Pancreas (tissue), 10 donors: ENCODE results near the gene SIK2. TPM values are rescaled to one million over a fixed set of nuclear protein-coding genes. Genes with fewer than 3 reads are reported as not detected.

ENCODE experiments used
- ATAC-seq, 4 donors: fragments of 200-7000 bp; cut with Tn5 transposase; one replicate each; pipeline versions ENCODE4 v1.8.0 to v1.9.1; 2020; ENCODE audit warnings: mild to moderate bottlenecking in 4 of 4, moderate library complexity in 4 of 4
- DNase-seq, 6 donors: peaks; one replicate each; pipeline ENCODE4 v3.0.0-alpha.2; 2020
- FAIRE-seq: peaks from 2 replicates; lab custom pipeline; 2012; peaks lifted over from hg19 to GRCh38; lab: Jason Lieb, UNC
- H3K27ac ChIP-seq, 4 donors: fragments of 200-600 bp; sonication (generic); 1 replicate in 3 of 4; 2 replicates in 1 of 4; pipeline versions ENCODE4 v1.5.0 to v1.8.0; 2020
- H3K27me3 ChIP-seq, 4 donors: fragments of 200-600 bp; one replicate each; pipeline ENCODE4 v1.8.0; 2021
- H3K36me3 ChIP-seq, 3 donors: fragments of 200-600 bp; sonication (generic) in 1 of 3; one replicate each; pipeline versions ENCODE4 v1.5.0 to v1.8.0; 2020 to 2021
- H3K4me1 ChIP-seq, 3 donors: fragments of 200-600 bp; one replicate each; pipeline ENCODE4 v1.8.0; 2021
- H3K4me3 ChIP-seq, 4 donors: fragments of 200-600 bp; sonication (generic) in 2 of 4; one replicate each; pipeline versions ENCODE4 v1.5.0 to v1.8.0; 2020 to 2021
- H3K9me3 ChIP-seq, 4 donors: fragments of 200-600 bp; one replicate each; pipeline ENCODE4 v1.8.0; 2021
- CTCF ChIP-seq, 4 donors: fragments of 200-600 bp; sonication (generic) in 3 of 4; IDR thresholded peaks; one replicate each; pipeline versions ENCODE4 v1.5.0 to v1.8.0; 2021; ENCODE audit warnings: antibody characterized with exemption in 4 of 4
- WGBS, 2 donors: extraction: QIAGEN DNeasy Blood & Tissue Kit; methylation state at CpG; one replicate each; pipeline ENCODE4 v1.1.7; 2013; 5-methylcytosine and 5-hydroxymethylcytosine counted together
- intact Hi-C, 3 donors: fragments of 100-400 bp; cut with DNase I; formaldehyde crosslinking; loops; one replicate each; pipeline versions ENCODE4 v1.11.1 to v1.14.2; 2022
- polyA plus RNA-seq, 2 donors: library from polyadenylated mRNA; stranded (reverse); fragments of 200-250 nt; gene quantifications; one replicate each; pipeline ENCODE4 v1.2.3, GENCODE V29; 2013
- total RNA-seq, 6 donors: library from RNA; stranded (reverse); fragmentation: NEBNext Ultra II Directional in 4 of 6; extraction: Animal tissue kit (Norgen Biotek cat#: 25700) in 4 of 6; gene quantifications; one replicate each; pipeline versions ENCODE4 v1.2.1 to v1.2.4, GENCODE V29; 2021 to 2023
- donor health status: healthy with polysubstance abuse.
- donor health status: DM: no; HTN: no; CAD: no; lungs with moderate emphysema.
- donor health status: DM: no; HTN: no; CAD: no.
- donor health status: control.
- donor health status: control.
- donor health status: Bipolar disorder and iron deficiency.
- donor health status: DM: yes; HTN: yes; CAD: no.
- donor health status: DM: no; HTN: no; CAD: no.
- donor health status: DM: no; HTN: no; CAD: no.
- donor health status: DM: yes; HTN: yes; CAD: no.

Gene SIK2
- total and polyA plus RNA-seq, 8 donors: 4.7 to 24.7 (median 17.5) TPM

GRCh38 chr11:111605681-111606080 lies 3.4 kb downstream of the SIK2 start:
- ATAC-seq (no peak), FAIRE-seq (peak; percentile 5), DNase-seq (no peak)
- TF ChIP-seq CTCF (IDR thresholded peaks at IDR 0.05): no peak
- WGBS, 2 donors: 16 to 20% methylated on average over 4 of the region's 4 CpGs
- Histone ChIP-seq H3K27ac (peak overlapping the region in 1 of 4 donors; percentile 6), H3K9me3 (no peaks in the 10 kb centered on the region), H3K27me3 (no peaks in the 10 kb centered on the region), H3K4me3 (peak overlapping the region in 1 of 4 donors; percentile 1), H3K36me3 (no peaks in the 10 kb centered on the region), H3K4me1 (peaks cover 10 to 46% (median 30%) of the 10 kb centered on the region in 3 donors)
- intact Hi-C loops: no loop called here

GRCh38 chr11:111606986-111607385 lies 4.7 kb downstream of the SIK2 start:
- no peaks in the 10 kb centered on the region for H3K36me3 ChIP-seq
- H3K27me3 ChIP-seq: no peaks in the 10 kb centered on the region
- intact Hi-C loops: no loop called here
- no peak overlapping the region for H3K4me3 ChIP-seq
- FAIRE-seq (no peak), ATAC-seq (no peak), DNase-seq (no peak)
- no peak overlapping the region for H3K27ac ChIP-seq
- H3K9me3 ChIP-seq: no peaks in the 10 kb centered on the region
- peaks cover 10 to 46% (median 35%) of the 10 kb centered on the region in 3 donors for H3K4me1 ChIP-seq
- no peak for TF ChIP-seq CTCF (IDR thresholded peaks at IDR 0.05)

- no peak for TF ChIP-seq CTCF (IDR thresholded peaks at IDR 0.05)
- Histone ChIP-seq H3K9me3 (no peaks in the 10 kb centered on the region), H3K4me1 (peaks cover 10 to 46% (median 41%) of the 10 kb centered on the region in 3 donors), H3K4me3 (no peak overlapping the region), H3K36me3 (no peaks in the 10 kb centered on the region), H3K27me3 (no peaks in the 10 kb centered on the region), H3K27ac (no peak overlapping the region)
- WGBS, 2 donors: 88 to 89% methylated on average over 3 of the region's 3 CpGs
- no peak for DNase-seq
- intact Hi-C loops: no loop called here
- FAIRE-seq: no peak
- ATAC-seq: no peak
Observed at GRCh38 chr11:111607751-111608150, 5.5 kb downstream of the SIK2 start.

- TF ChIP-seq CTCF (IDR thresholded peaks at IDR 0.05): no peak
- intact Hi-C loops: no loop called here
- FAIRE-seq: no peak
- no peak for DNase-seq
- Histone ChIP-seq H3K27ac (no peak overlapping the region), H3K9me3 (no peaks in the 10 kb centered on the region), H3K4me1 (peaks cover 9 to 29% (median 24%) of the 10 kb centered on the region in 3 donors), H3K4me3 (no peak overlapping the region), H3K36me3 (peaks cover 0 to 11% (median 0%) of the 10 kb centered on the region in 3 donors), H3K27me3 (no peaks in the 10 kb centered on the region)
- WGBS, 2 donors: 85 to 94% methylated on average over 1 of the region's 1 CpG
- peak in 2 of 4 donors; percentile 15 to 34 for ATAC-seq
Observed at GRCh38 chr11:111612224-111612623, 10.0 kb downstream of the SIK2 start.

GRCh38 chr11:111617286-111617685 lies 15.0 kb downstream of the SIK2 start:
- FAIRE-seq: no peak
- Histone ChIP-seq H3K4me3 (no peak overlapping the region), H3K36me3 (peaks cover 0 to 11% (median 0%) of the 10 kb centered on the region in 3 donors), H3K27ac (no peak overlapping the region), H3K4me1 (peaks cover 0 to 12% (median 9%) of the 10 kb centered on the region in 3 donors), H3K9me3 (no peaks in the 10 kb centered on the region), H3K27me3 (no peaks in the 10 kb centered on the region)
- WGBS, 2 donors: 94% methylated on average over 4 of the region's 4 CpGs
- no peak for ATAC-seq
- intact Hi-C loops: no loop called here
- no peak for DNase-seq
- no peak for TF ChIP-seq CTCF (IDR thresholded peaks at IDR 0.05)
